RKO (cell line): Measurements from ENCODE around the gene TSPAN31.

ENCODE experiments used
- DNase-seq: peaks from one replicate; pipeline ENCODE4 v3.0.0-alpha.2; 2016; ENCODE audit warnings: low spot score

TSPAN31 gene

DNA sequence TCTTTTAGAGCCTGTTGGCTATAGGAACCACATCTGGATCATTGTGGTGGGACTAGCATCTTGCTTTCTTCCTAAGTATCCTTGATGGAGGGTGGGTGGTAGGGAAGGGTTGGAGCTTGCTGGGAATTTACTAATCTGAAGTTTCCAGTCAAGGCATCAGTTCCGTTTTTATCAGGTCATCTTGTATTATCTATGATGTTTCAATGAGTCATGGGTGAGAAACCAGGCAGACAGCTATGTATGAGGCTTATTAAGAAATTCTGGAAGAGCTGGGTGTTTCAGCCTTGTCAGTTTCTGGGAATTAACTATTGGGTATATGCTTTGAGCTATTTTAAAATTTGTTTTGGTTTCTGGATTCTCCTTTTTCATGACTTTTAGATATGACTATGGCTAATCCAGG, 49.1 kb downstream of the TSPAN31 start:
- DNase-seq, result peak; percentile 86

DNA sequence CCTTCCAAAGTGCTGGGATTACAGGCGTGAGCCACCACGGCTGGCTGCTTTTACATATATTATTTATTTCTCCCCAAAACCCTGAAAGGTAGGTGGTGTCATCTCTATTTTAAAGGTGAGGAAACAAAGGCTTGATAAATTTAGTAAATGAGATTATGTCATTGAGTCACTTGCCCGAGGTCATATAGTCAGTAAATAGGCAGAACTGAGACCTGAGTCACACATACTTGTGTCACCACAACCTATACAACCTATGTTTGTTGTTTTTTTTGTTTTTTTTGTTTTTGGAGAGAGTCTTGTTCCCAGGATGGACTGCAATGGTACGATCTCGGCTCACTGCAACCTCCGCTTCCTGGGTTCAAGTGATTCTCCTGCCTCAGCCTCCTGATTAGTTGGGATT, 50.5 kb downstream of the TSPAN31 start:
- peak; percentile 32 for DNase-seq

DNA sequence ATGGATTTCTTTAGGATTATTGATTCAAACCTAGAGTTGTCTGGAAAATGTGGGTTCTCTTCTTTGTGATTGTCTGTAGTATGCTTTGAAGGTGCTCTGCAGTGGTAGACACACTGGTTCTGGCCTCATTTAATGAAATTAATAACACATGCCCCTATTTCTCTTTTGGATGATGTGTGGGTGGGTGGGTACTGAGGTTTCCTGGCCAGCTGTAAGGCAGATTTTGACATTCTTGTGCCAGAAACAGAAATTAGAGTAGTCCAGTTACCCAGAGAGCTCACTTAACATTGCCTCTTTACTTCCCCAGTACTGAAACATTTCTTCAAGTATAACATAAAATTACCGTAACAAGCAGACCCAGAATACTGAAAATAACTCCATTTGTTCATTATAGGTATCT, 52.2 kb downstream of the TSPAN31 start:
- no peak for DNase-seq

DNA sequence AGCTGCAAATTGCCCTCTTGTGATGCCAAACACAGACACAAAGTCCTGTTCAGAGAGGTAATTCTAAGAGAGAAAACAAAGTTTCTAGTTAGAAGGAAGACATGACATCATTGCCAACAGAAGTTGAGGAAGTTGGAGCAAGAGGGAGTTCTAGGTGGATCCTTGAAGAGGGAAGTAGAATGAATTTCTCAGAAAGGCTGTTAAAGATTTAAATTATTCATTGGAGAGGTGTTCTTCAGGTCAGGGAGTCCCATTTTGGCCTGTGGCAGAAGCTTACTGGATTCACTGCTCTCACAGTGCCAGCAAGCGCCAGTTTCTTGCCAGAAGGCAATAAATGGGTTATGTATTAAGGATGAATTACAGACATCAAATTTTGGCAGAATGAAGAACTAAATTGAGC, 53.1 kb downstream of the TSPAN31 start:
- DNase-seq, result no peak
